Inflammatory macrophage (primary cell): ENCODE data around the gene RILPL1.
"Not testable (repeated sequence)": the region's sequence is repeated elsewhere in the genome, so short reads cannot be mapped to it uniquely, and the experiment has no call there.

Experiments used
- DNase-seq, 2 donors: peaks; one replicate each; pipeline ENCODE4 v3.0.0-alpha.2; 2020 to 2022

RILPL1 gene

GRCh38 chr12:123492339-123493039, 41.0 kb downstream of the RILPL1 start:
- DNase-seq, result peak; percentile 78

DNA sequence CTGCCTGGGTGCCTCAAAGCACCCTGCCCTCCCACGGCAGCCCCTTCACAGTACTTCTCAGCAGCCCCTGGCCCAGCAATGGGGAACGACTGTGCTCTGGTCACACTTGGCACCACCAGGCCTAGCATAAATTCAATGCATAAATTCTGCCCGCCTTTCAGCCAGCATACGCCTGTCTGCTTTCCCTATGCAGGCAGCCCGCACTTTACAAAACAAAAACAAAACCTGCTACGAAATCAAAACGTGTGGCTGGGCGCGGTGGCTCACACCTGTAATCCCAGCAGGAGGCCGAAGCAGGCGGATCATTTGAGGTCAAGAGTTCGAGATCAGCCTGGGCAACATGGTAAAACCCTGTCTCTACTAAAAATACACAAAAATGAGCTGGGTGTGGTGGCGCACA, 42.0 kb downstream of the RILPL1 start:
- no peak for DNase-seq

DNA sequence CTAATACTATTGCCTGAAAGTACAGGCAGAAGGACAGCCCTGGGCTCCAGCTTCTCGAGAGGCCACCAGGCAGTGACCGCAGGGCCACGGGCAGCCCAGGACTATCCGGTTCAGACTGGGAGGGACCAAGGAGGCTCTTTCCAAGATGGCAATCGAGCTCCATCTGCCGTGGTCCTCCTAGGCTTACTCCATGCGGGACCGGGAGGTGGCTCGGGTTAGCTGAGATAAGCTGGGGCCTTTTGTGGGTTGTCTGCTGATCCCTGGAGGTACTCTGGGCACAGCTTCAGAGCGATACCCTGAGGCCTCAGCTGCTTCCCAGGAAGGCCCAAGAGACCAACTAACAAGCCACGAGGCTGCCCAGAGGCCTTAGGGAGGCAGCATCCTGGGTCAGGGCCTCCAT, 42.5 kb downstream of the RILPL1 start:
- DNase-seq, result no peak

DNA sequence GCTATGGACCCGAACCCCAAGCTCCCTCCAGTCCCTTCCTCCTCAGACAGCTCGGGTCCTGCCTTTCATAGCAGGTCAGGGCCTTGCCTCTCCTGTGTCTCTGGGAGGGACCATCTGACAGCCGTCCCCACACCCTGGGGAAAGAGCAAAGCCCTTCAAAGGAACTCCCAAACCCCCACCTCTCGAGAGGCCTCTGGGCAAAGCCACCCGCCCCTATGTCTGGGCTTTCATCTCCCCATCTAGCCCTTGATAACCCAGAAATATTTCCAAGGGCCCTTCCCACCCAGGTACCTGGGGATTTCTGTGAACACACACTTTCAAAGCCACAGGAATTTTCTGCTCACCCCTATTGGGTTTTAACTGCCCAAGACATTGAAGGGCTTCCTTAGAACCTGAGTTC, 43.4 kb downstream of the RILPL1 start:
- DNase-seq, result no peak

DNA sequence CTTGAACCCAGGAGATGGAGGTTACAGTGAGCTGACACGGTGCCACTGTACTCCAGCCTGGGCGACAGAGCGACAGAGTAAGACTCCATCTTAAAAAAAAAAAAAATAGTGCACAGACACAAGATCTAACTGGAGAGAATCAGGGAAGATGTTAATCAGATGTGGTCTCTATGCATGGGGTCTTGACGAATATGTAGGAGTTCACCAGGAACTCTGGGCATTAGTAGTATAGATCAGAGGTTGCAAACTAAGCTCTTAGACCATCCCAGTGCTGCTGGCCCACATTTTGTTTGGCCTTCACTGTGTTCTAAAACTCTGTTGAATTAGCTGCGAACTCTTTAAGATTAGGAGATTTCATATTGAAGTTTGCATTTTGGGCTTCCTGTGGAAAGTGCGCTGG, 43.9 kb downstream of the RILPL1 start:
- DNase-seq, result no peak

GRCh38 chr12:123488539-123489230, 44.8 kb downstream of the RILPL1 start:
- DNase-seq, result no peak

GRCh38 chr12:123487428-123487827, 46.1 kb downstream of the RILPL1 start:
- DNase-seq, result no peak

GRCh38 chr12:123485756-123486155, 47.8 kb downstream of the RILPL1 start:
- DNase-seq, result no peak

GRCh38 chr12:123483602-123484248, 49.8 kb downstream of the RILPL1 start:
- DNase-seq, result no peak

GRCh38 chr12:123482876-123483275, 50.6 kb downstream of the RILPL1 start:
- peak; percentile 56 to 59 for DNase-seq

GRCh38 chr12:123481251-123481650, 52.3 kb downstream of the RILPL1 start:
- not testable (repeated sequence) for DNase-seq

DNA sequence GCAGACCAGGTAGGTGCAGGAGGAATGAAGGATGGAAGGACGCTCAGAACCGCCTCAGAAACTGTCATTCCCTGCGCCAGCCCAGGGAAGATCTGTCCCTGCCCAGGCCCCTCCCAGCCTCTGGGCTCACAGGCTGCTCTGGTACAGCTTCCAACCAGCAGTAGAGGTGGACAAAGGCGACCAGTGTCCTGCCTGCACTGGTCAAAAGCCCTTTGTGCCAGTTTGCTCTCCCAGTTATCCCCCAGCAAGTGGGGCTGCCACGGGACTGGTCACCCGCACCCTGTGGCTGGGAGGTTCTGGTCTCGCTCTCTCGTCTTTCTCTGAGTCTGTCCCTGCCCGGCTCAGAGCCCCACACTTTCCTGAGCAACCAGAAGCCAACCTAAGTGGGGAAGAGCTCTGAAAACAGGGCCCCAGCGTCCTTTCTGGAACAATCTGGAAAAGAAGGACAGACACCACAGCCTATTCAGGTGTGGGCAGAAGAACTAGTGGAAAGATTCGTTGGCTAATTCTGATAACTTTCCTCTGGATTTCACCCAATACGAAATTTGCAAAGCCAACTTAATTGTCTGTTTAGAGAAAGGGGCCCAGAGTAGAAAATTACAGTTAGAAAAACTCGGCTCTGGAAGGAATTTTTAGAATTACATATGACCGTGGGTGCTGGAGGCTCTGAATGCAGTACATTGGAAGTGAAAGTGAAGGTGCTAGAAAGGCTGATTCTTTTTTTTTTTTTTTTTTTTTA, 53.9 kb downstream of the RILPL1 start:
- no peak for DNase-seq

- no peak for DNase-seq
Observed at GRCh38 chr12:123478762-123479161, 54.8 kb downstream of the RILPL1 start.

DNA sequence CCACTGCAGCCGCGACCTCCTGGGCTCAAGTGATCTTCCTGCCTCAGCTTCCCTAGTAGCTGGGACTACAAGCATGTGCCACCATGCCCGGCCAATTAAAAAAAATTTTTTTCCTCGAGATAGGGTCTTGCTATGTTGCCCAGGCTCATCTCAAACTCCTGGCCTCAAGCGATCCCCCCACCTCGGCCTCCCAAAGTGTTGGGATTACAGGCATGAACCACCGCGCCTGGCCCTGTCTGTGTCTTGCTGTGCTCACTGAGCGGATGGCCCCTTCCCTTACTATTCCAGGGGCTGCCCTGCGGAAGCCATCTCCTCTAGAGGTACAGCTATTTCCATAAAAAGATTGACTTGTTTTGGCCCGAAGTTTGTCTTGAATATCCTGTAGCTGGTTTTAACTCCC, 55.5 kb downstream of the RILPL1 start:
- no peak for DNase-seq

DNA sequence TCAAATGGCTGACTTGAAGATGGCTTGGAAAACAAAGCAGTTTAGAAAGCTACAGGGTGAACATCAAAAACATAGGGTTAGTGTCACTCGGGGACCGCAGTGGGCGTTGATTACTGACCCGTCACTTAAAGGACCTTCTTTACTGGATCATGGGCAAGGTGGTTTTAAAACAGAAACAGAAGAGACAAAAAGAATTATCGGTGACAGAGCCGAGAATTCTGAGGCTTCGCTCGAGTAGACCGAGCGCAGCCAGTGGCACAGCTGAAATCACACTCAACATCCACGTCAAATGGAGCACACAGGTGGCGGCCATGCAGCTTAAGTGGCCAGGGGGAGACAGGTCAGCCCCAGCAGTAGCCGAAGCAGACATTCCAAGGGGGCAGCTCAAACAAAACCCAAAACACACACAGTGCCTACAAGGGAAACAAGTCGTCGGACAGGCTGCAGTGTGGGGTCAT, 58.2 kb downstream of the RILPL1 start:
- DNase-seq, result no peak

- no peak for DNase-seq
Observed at GRCh38 chr12:123474485-123475245, 58.9 kb downstream of the RILPL1 start.

DNA sequence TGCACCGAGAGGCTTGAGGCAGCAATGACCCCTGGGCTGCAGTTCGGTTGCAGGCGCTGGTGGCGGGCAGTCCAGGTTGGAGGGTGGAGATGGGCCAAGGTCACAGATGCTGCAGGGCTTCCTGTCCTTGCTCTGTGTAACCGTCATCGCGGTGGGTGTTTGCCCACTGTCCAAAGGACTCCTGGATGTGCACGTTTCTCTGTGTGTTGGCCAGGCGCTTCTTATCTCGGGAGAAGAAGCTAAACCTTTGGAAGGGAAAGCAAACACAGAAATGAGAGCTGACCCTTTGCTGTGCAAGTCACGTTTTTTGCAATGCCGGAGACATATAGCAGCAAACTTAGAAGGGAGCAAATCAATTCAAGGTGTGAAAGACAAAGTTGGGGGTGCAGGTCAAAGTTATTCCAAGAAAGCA, 61.1 kb downstream of the RILPL1 start:
- no peak for DNase-seq

GRCh38 chr12:123471374-123472068, 62.0 kb downstream of the RILPL1 start:
- no peak for DNase-seq

DNA sequence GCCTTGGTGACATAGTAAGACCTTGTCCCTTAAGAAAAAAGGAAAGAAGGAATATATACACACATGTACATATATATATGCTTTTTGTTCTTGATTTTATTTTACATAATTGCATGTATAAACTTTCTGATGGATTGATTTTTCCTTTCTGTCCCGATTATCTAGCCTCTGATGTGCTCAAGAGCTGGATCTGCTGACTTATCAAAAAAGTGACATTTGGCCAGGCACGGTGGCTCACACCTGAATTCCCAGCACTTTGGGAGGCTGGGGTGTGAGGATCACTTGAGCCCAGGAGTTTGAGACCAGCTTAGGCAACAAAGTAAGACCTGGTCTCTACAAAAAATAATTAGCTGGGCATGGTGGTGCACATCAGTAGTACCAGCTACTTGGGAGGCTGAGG, 63.5 kb downstream of the RILPL1 start:
- DNase-seq, result no peak

GRCh38 chr12:123468786-123469185, 64.7 kb downstream of the RILPL1 start:
- no peak for DNase-seq

GRCh38 chr12:123465084-123465483, 68.4 kb downstream of the RILPL1 start:
- DNase-seq, result no peak

GRCh38 chr12:123463174-123463573, 70.3 kb downstream of the RILPL1 start:
- not testable (repeated sequence) for DNase-seq
